ENCODE results near the gene SUFU. TPM values are rescaled to one million over a fixed set of nuclear protein-coding genes. Genes with fewer than 3 reads are reported as not detected.
"Not testable (repeated sequence)": the region's sequence is repeated elsewhere in the genome, so short reads cannot be mapped to it uniquely, and the experiment has no call there.

Gene SUFU
- total RNA-seq, 4 donors from 2014 or later: 3.7 to 10.1 (median 7.1) TPM

DNA sequence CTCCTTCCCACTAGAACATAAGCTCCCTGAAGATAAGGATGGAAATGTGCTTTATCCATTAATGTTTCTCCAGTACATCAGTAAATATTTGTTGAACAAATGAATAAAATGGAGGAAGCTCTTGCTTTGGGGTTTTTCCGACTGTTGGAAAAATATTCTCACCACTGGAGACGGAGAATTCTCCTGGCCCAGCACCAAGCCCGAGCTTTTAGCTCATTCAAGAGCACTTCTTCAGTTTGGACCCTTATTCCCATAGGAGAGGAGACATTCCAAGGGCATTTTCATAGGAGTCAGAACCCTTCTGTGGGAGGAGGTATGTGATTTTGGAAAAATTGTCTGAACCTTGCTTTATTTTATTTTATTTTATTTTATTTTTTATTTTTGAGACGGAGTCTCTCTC, 21.0 kb downstream of the SUFU start:
- TF ChIP-seq, protein P1, sequence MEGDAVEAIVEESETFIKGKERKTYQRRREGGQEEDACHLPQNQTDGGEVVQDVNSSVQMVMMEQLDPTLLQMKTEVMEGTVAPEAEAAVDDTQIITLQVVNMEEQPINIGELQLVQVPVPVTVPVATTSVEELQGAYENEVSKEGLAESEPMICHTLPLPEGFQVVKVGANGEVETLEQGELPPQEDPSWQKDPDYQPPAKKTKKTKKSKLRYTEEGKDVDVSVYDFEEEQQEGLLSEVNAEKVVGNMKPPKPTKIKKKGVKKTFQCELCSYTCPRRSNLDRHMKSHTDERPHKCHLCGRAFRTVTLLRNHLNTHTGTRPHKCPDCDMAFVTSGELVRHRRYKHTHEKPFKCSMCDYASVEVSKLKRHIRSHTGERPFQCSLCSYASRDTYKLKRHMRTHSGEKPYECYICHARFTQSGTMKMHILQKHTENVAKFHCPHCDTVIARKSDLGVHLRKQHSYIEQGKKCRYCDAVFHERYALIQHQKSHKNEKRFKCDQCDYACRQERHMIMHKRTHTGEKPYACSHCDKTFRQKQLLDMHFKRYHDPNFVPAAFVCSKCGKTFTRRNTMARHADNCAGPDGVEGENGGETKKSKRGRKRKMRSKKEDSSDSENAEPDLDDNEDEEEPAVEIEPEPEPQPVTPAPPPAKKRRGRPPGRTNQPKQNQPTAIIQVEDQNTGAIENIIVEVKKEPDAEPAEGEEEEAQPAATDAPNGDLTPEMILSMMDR (IDR thresholded peaks at IDR 0.05): no peak
- ATAC-seq (ENCODE audit: low FRiP score) (no peak), DNase-seq (ENCODE audit: low spot score) (no peak)

- TF ChIP-seq, protein P1 (IDR thresholded peaks at IDR 0.05): no peak
- DNase-seq (ENCODE audit: low spot score) (no peak), ATAC-seq (ENCODE audit: low FRiP score) (no peak)
Observed at GRCh38 chr10:102527546-102527945, 23.8 kb downstream of the SUFU start.

DNA sequence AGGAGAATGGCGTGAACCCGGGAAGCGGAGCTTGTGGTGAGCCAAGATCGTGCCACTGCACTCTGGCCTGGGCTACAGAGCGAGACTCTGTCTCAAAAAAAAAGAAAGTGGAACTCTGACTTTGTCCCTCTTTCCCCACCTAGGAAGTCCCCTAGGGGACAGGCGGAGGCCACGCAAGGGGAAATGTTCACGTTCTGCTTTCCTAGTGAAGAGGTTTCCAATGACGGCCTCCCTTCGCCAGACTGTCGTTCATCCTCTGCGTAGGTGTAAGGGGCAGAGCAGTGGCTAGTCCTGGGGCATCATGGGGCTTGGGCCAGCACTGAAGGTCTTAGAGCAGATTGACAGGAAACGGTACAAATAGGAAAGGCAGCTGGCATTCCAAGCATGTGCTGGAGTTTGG, 30.6 kb downstream of the SUFU start:
- TF ChIP-seq, protein P1 (IDR thresholded peaks at IDR 0.05): no peak
- no peak for ATAC-seq (ENCODE audit: low FRiP score)
- DNase-seq (ENCODE audit: low spot score): no peak

DNA sequence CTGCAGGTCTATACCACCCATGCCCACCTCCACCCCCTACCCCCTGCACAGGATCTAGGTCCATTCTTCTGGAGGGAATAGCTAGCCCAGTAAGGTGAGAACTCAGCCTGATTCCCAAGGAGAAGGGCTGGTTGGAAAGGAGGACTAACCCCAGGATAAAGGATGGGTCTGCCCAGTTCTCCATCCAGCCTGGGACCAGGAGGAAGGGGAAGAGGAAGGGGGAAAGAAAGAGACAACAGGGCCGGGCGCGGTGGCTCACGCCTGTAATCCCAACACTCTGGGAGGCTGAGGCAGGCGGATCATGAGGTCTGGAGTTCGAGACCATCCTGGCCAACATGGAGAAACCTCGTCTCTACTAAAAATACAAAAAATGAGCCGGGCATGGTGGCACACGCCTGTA, 31.2 kb downstream of the SUFU start:
- ATAC-seq (ENCODE audit: low FRiP score); DNase-seq (ENCODE audit: low spot score): not testable (repeated sequence)

DNA sequence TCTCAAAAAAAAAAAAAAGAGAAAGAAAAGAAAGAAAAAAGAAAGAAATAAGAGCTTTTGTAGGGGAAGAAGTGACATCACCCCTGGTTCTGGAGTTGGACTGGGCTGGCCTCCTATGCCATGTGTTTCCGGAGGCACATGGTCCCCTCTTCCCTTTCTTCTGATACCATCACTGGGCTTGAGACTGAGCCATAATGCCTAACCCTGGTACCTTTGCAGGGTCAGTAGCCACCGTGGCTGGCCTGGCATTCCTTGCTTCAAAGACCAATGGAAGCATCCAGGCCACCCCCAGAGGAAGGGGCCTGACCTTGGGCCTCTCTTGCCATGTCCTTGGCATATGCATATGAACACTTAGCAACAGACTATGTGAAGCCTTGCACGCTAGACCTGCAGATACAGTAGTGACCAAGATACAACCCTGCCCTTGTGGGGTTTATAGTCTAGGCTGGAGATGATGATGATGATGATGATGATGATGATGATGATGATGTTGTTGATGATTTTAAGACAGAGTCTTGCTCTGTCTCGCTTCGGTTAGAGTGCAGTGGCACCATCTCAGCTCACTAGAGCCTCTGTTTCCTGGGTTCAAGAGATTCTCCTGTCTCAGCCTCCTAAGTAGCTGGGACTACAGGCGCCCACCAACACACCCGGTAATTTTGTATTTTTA, 31.8 kb downstream of the SUFU start:
- DNase-seq (ENCODE audit: low spot score): no peak
- TF ChIP-seq, protein P1 (IDR thresholded peaks at IDR 0.05): no peak
- ATAC-seq (ENCODE audit: low FRiP score): no peak

GRCh38 chr10:102537367-102537766, 33.6 kb downstream of the SUFU start:
- ATAC-seq (ENCODE audit: low FRiP score) (no peak), DNase-seq (ENCODE audit: low spot score) (no peak)
- TF ChIP-seq, protein P1 (IDR thresholded peaks at IDR 0.05): no peak

DNA sequence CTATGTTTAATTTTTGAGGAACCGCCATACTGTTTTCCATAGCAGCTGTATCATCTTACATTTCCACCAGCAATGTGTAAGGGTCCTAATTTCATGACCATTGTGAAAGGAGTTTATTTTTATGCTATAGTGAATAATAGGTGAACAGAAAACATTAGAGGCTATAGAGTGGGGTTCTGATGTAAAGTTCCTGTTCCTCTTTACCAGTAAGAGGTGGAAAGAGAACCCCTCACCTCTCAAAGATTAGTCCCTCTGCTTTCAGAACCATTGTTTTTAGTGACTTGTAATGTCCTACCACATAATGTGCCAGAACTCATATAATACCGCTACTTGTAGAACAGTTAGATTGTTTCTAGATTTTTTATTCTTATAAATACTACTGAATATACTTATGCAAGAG, 34.2 kb downstream of the SUFU start:
- DNase-seq (ENCODE audit: low spot score): no peak
- TF ChIP-seq, protein P1 (IDR thresholded peaks at IDR 0.05): no peak

More for the DNA sequence above, 34.2 kb downstream of the SUFU start:
- ATAC-seq (ENCODE audit: low FRiP score): no peak

Data from omental fat pad (tissue), 4 donors.